Ectodermal cell (in vitro differentiated cells): Measurements from ENCODE around the gene GATAD2A.

ENCODE experiments used
- H3K27ac ChIP-seq: 2 replicates; pipeline ENCODE4 v1.7.0; 2013; ENCODE audit warnings: mild to moderate bottlenecking, low read depth, low read length; ENCODE audit not compliant: insufficient read depth, poor library complexity, severe bottlenecking
- H3K27me3 ChIP-seq: 2 replicates; pipeline ENCODE4 v1.7.0; 2013; ENCODE audit warnings: mild to moderate bottlenecking, low read length; ENCODE audit not compliant: insufficient read depth, control insufficient read depth, poor library complexity, severe bottlenecking
- H3K36me3 ChIP-seq: one replicate; pipeline ENCODE4 v1.7.0; 2013; ENCODE audit warnings: low read length; ENCODE audit not compliant: control insufficient read depth, insufficient read depth
- H3K4me1 ChIP-seq: one replicate; pipeline ENCODE4 v1.7.0; 2013; ENCODE audit warnings: low read length; ENCODE audit not compliant: control insufficient read depth, insufficient read depth
- H3K4me3 ChIP-seq: 2 replicates; pipeline ENCODE4 v1.7.0; 2013; ENCODE audit warnings: low read depth, low read length, control low read depth; ENCODE audit not compliant: insufficient read depth
- H3K9me3 ChIP-seq: 2 replicates; pipeline ENCODE4 v1.7.0; 2013; ENCODE audit warnings: mild to moderate bottlenecking, low read length, moderate library complexity; ENCODE audit not compliant: control insufficient read depth
- WGBS, 2 experiments: methylation state at CpG; one replicate each; pipeline ENCODE4 v1.1.7; 2013; ENCODE audit warnings: missing lambda C conversion rate in 2 of 2; 5-methylcytosine and 5-hydroxymethylcytosine counted together

The GATAD2A gene

DNA sequence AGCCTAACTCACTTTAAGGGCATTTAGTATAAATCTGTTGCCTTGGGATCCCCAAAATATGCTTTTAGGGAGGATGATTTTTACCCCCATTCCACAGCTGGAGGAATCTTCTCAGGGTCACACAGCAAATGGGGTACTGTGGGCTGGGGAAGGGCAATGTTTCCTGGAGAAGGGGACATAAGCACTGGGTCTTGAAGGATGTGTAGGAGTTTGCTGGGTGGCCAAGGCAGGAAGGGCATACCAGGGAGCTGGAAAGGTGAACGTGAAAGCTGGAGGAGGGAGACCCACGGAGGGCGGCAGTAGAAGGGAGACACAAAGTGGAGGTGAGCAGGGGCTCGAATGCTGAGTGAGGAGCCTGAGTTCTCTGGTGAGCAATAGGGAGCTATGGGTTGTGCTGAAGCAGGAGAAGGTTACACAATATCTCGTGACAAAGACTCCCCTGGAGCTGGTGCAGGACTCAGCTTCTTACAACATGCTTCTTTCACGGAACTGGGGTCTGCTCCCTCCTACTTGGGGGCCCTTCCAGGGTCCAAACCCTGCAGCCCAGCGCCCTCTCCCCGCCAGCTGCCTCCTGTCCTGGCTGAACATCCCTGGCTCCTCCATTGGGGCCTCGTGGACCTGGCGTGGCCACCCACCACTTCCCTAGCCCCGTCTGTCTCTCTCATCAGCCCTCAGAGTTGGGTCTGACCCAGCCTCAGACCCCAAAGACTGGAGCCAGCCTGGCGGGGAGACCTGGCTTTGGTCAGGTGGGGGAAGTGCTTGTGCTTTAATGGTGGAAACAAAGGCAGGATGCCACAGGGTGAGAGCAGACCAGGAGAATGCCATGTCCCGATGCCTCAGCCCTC, 143.7 kb downstream of the GATAD2A start:
- H3K36me3 ChIP-seq: no peaks in the 10 kb centered on the region
- H3K4me1 ChIP-seq: peaks cover 11% of the 10 kb centered on the region
- H3K27me3 ChIP-seq: no peaks in the 10 kb centered on the region
- WGBS, 2 experiments: 84 to 85% methylated on average over 13 of the region's 13 CpGs
- no peaks in the 10 kb centered on the region for H3K9me3 ChIP-seq
- no peak overlapping the region for H3K27ac ChIP-seq
- H3K4me3 ChIP-seq: no peak overlapping the region

DNA sequence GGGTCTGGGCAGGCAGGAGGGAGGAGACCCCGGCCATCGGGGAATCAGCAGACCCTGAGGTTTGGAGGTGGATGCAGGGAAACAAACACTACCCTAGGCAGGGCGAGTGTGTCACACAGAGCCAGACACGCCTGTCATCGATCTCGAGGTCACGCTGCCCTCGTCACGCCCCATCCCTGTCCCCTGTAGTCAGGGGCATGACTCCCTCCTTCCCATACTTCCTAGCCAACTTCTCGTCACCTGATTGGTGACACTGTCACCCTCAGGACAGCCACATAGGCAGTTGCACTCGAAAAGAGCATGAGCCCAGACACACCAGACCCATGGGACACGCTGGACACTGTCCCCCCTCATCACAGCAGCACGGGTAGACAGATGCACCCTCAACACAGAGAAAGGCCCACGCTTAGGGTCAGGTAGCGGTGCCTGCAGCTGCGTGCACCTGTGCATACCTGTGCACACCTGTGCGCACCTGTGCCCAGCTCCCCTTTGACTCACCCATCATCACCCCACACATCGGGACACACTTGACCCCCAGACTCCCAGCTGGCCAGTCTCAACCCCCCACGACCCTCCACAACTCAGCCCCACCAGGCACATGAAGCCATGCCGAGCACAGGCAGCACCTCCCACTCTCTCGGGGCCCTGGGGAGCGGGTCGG, 144.5 kb downstream of the GATAD2A start:
- 89 to 90% methylated on average over 23 of the region's 23 CpGs for WGBS, 2 experiments
- Histone ChIP-seq H3K36me3 (no peaks in the 10 kb centered on the region), H3K4me3 (no peak overlapping the region), H3K9me3 (no peaks in the 10 kb centered on the region), H3K4me1 (peaks cover 11% of the 10 kb centered on the region), H3K27me3 (no peaks in the 10 kb centered on the region), H3K27ac (no peak overlapping the region)

DNA sequence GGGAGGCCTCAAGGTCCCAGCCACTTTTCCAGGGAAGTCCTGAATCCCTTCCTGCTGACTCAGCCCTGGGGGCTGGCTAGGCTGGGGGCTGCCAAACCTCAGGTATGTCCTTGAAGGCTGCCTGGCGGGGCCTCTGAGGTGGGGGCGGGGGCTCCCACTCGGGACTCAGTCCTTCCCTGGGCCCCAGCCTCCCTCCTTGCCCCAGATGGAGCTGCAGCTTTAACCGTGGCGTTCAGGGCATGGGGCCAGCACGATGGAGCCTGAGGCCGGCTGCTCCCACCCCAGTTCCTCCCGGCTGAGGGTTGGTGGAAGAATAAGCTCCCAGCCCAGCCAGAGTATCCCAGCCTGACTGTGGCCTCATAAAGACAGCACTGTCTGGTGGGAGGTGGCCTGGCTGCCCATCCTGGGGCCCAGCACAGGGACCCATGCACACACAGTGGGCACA, 145.0 kb downstream of the GATAD2A start:
- Histone ChIP-seq H3K27me3 (no peaks in the 10 kb centered on the region), H3K4me1 (peaks cover 11% of the 10 kb centered on the region), H3K4me3 (no peak overlapping the region), H3K9me3 (no peaks in the 10 kb centered on the region), H3K27ac (no peak overlapping the region), H3K36me3 (no peaks in the 10 kb centered on the region)
- WGBS, 2 experiments: 67 to 71% methylated on average over 8 of the region's 8 CpGs

DNA sequence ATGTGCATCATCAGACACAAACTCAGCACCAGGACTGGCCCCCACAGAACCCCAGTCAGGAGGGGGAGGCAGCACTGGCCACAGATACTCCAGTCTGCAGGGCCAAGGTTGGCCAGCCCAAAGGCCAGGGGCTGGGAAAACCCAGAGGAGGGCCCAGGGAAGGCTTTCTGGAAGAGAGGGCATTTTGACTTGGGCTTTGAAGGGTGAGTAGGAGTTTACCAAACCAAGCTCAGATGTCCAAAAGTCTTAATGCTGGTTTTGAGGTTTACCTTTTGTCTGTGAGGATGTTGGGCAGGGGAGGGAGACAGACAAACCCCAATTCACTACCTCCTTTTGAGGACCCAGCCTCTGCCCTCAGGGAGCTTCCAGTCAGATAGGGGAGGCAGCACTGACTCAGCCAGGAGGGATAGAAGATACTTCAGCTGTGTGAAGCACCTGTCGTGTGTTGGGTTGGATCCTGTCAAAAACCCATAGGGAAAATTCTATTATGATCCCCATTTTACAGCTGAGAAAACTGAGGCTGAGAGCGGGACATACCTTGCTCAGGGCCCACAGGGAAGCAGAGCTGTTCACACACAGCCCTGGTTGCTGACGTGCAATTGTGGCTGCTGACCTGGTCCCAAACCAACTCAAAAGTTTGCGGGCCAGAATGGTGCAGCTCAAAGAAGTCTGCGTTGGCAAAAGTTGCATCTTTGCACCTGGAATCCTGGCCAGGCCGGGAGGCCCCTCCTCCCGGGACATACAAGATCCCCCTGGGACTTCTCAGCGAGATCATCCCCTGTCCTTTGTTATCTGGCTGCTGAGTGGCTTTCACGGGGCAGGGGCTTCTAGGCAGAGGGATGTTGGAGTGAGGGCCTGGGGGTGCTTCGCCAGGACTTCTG, 145.7 kb downstream of the GATAD2A start:
- H3K4me3 ChIP-seq: no peak overlapping the region
- no peaks in the 10 kb centered on the region for H3K36me3 ChIP-seq
- H3K27ac ChIP-seq: no peak overlapping the region
- no peaks in the 10 kb centered on the region for H3K27me3 ChIP-seq
- H3K4me1 ChIP-seq: peaks cover 11% of the 10 kb centered on the region
- WGBS, 2 experiments: 81% methylated on average over 10 of the region's 10 CpGs
- no peaks in the 10 kb centered on the region for H3K9me3 ChIP-seq

DNA sequence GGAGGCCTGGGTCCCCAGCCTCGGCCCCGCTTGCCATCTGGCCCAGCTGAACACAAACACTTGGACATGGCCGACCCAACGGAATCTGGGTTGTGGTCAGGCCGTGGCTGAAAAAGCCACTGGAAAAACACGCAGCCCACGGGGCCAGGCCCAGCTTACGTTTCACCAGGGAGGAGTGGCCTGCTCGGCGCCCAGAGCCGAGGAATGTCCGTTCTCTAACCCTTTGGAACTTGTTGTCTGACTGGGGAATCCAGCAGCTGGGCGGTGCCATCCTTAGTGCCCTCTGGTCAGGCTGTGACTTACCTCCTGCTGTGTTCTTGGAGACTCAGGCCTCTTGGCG, 146.3 kb downstream of the GATAD2A start:
- H3K27me3 ChIP-seq: no peaks in the 10 kb centered on the region
- WGBS, 2 experiments: 87% methylated on average over 14 of the region's 14 CpGs
- no peak overlapping the region for H3K27ac ChIP-seq
- H3K4me1 ChIP-seq: peaks cover 11% of the 10 kb centered on the region
- no peak overlapping the region for H3K4me3 ChIP-seq
- H3K9me3 ChIP-seq: no peaks in the 10 kb centered on the region
- no peaks in the 10 kb centered on the region for H3K36me3 ChIP-seq

DNA sequence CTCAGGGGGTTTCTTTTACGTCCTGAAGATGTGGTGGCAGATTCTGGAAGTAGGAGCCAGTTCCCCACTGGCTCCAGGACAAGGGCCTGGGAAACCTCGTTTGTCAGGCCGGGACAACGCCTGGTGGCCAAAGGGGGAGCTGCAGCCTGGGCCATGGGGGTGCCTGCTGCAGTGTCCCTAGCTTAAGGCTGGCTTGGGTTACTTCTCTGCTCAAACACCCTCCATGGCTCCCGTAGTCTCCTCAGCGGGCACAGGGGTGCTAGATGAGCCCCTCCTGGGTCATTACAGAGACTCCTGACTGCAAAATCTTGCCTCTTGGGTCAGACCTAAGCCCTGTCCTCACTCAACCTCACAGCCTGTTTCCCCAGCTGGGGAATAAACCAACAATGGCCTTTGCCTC, 147.3 kb downstream of the GATAD2A start:
- no peak overlapping the region for H3K27ac ChIP-seq
- no peaks in the 10 kb centered on the region for H3K36me3 ChIP-seq
- no peak overlapping the region for H3K4me3 ChIP-seq
- H3K27me3 ChIP-seq: no peaks in the 10 kb centered on the region
- peaks cover 11% of the 10 kb centered on the region for H3K4me1 ChIP-seq
- no peaks in the 10 kb centered on the region for H3K9me3 ChIP-seq
- WGBS, 2 experiments: 59% methylated on average over 6 of the region's 6 CpGs

DNA sequence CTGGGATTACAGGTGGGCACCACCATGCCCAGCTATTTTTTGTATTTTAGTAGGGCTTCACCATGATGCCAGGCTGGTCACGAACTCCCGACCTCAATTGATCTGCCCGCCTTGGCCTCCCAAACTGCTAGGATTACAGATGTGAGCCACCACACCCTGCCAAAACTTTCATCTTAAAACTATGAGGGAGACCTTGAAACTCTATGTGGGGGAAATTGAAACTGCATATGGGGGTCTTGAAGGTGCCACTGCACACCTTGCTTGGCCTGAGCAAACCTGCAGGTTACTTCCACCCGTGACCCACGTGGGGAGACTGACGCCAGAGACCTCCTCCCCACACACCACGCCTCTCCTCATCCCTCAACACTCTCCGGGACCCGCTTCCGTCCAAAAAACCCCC, 148.2 kb downstream of the GATAD2A start:
- Histone ChIP-seq H3K27me3 (no peaks in the 10 kb centered on the region), H3K4me1 (peaks cover 11% of the 10 kb centered on the region), H3K36me3 (no peaks in the 10 kb centered on the region), H3K27ac (no peak overlapping the region), H3K4me3 (no peak overlapping the region), H3K9me3 (no peaks in the 10 kb centered on the region)
- 95% methylated on average over 10 of the region's 10 CpGs for WGBS, 2 experiments

DNA sequence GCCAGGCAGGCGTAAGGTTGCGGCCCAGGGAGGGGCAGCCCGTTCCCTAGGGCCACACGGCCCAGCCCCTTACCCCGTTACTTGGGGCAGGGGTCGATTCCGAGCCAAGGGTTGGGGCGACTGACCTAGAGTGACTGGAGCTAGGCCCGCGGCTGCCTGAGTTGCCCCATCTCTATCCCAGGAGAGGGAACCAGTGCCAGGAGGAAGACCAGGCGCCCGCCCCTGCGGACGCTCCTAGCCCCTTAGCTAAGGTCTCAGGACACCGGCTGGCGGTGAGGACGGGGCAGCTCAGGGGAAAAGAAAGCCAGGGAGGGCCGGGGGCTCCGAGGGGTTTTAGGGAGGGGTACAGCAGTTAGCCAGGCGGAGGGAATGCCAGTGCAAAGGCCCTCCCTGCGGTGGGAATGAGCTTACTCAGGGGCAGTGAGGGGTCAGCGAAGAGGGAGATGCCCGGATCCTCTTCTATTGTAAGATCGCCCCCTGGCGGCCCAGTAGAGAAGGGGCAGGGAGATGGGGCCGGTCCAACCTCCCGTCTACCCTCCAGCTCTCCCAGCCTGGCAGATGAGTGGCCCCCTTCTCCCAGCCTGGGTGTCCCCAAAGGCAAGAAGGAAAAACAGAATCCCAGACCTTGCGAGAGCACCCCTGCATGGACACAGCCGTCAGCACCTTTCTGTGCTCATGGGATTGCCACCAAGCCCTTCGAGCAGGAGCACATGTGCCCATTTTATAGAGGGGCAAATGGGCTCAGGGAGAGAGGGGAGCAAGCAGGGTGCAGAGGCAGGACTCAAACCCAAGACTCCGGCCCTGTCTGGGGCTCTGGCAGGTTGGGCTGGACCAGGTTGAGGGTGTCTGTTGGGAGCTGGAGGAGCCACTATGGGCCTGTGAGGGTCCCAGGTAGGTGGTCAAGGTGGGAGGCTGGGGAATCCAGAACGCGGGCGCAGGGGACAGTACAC, 148.9 kb downstream of the GATAD2A start:
- no peaks in the 10 kb centered on the region for H3K9me3 ChIP-seq
- H3K36me3 ChIP-seq: no peaks in the 10 kb centered on the region
- no peak overlapping the region for H3K4me3 ChIP-seq
- no peak overlapping the region for H3K27ac ChIP-seq
- 69% methylated on average over 34 of the region's 34 CpGs for WGBS, 2 experiments
- peaks cover 11% of the 10 kb centered on the region for H3K4me1 ChIP-seq
- H3K27me3 ChIP-seq: no peaks in the 10 kb centered on the region

DNA sequence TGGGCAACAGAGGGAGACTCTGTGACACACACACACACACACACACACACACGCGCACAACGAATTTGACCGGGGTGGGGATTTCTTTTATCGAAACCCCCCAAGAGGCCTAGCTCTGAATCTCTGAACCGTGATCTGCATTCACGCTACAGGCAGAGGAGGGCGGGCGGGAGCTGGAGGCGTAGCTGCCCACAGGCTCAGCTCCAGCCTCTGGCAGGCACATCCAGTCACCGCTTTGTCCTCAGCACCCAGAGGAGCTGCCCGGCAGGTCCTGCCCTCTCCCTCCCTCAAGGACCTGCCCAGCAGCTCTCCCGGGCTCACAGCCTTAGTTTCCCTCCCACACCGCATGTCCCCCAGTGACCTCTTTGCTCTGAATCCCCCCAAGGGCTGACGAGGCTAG, 152.6 kb downstream of the GATAD2A start:
- 86% methylated on average over 15 of the region's 15 CpGs for WGBS, 2 experiments
- Histone ChIP-seq H3K4me1 (no peaks in the 10 kb centered on the region), H3K27me3 (no peaks in the 10 kb centered on the region), H3K9me3 (no peaks in the 10 kb centered on the region), H3K36me3 (no peaks in the 10 kb centered on the region), H3K4me3 (no peak overlapping the region), H3K27ac (no peak overlapping the region)
